CD4-positive, alpha-beta T cell treated with Interleukin-15 for 1 hour (primary cell): Measurements from ENCODE around the gene SEMA4D.

ENCODE experiments used
- DNase-seq: peaks from one replicate; pipeline ENCODE4 v3.0.0-alpha.2; 2020

Gene SEMA4D

DNA sequence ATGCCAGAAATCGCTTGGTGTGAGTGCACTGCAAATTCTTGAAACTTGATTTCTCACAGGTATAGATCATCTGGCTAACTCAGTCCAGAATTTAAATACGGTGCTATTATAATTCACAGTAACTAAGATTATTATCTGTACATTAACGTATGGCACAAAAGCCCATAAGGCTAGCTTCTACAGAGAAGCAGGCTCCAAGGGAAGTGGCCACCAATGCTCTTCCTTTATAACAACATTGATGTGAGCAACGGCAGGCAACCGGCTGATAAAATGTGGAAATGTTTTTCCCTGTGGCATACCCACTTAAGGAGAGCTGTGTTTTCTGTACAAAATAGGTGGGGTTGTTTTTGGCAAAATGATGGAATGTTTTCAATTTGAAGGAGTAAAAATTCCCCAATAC, 35.7 kb downstream of the SEMA4D start:
- DNase-seq: no peak

GRCh38 chr9:89461265-89461664, 36.6 kb downstream of the SEMA4D start:
- DNase-seq: no peak

DNA sequence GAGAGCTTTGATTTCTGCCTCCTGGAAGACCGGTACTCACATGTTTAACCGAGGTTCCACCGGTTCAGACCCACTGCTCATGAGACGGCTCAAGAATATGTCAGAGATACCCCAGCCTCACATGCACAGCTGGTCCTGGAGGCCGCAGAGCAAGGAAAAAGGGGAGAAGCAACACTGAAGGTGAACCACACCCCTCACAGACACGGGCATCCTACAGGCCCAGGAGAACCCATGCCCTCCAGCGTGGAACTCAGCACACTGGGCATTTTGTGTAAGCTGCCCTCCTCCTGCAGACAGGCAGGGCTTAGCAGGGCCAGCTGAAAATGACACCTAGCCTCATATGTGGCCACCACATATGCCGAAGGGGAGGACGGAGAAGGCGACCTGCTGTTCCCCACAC, 37.4 kb downstream of the SEMA4D start:
- DNase-seq: no peak

DNA sequence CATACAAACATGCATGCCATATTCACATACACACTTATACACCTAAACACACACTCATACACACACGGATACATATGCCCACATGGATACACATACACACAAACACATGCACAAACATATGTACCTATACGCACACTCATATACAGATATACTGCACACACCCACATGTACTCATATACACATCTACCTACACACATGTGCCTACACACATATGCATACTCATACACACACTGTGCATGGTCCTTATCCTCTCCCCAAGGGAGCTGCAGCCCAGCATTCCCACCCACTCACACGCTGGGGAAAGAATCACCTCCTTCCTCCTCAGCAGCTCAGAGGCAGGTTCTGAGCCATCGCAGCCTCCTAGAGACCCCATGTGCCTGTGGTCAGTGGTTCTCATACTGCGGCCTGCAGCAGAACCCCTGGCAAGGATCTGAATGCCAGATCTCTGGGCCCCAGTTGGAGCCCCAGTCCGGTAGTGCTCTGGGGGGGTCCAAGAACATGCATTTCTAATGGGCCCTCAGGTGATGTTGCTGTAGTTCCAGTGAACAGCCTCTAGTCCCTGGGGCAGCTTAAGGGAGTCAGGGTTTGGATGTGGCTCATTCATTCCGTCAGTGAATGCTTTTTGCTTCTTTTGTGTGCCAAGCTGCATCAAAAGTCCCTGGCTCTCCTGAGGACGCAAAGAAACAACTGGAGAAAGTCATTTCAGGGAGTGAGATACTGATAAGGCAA, 39.0 kb downstream of the SEMA4D start:
- DNase-seq: no peak

GRCh38 chr9:89457376-89457855, 40.5 kb downstream of the SEMA4D start:
- DNase-seq: no peak

- peak; percentile 40 for DNase-seq
Observed at GRCh38 chr9:89455356-89455824, 42.5 kb downstream of the SEMA4D start.

GRCh38 chr9:89454498-89455355, 43.2 kb downstream of the SEMA4D start:
- DNase-seq: no peak

- no peak for DNase-seq
Observed at GRCh38 chr9:89453452-89453851, 44.5 kb downstream of the SEMA4D start.

DNA sequence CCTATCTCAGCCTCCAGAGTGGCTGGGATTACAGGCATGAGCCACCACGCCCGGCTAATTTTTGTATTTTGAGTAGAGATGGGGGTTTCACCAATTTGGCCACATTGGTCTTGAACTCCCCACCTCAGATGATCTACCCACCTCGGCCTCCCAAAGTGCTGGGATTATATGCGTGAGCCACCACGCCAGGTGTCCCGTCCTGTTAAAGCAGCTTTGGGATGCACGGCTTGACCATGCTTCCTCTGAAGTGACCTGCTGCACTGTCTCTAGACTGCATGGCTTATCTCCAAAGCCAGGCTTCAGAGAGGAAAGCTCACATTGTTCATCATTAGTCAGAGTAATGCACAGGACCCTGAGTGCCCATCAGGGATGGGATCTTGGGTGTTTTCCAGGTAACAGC, 45.4 kb downstream of the SEMA4D start:
- no peak for DNase-seq

GRCh38 chr9:89450213-89450612, 47.7 kb downstream of the SEMA4D start:
- no peak for DNase-seq

DNA sequence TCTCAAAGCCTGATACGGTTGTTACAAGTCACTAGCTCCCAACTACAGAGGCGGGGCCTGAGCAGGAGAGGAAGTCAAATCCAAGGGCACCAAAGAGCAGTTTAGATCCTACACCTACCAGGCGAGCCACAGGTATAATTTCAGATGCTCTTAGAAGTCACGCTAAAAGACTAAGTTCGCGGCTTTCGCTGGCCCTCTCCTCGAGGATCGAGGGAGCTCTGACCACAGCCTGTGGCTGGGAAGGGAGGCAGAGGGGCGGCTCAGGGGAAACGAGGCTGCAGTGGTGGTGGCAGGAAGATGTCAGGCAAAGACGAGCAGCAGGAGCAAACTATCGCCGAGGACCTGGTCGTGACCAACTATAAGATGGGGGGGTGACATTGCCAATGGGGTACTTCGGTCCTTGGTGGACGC, 48.6 kb downstream of the SEMA4D start:
- DNase-seq: no peak

DNA sequence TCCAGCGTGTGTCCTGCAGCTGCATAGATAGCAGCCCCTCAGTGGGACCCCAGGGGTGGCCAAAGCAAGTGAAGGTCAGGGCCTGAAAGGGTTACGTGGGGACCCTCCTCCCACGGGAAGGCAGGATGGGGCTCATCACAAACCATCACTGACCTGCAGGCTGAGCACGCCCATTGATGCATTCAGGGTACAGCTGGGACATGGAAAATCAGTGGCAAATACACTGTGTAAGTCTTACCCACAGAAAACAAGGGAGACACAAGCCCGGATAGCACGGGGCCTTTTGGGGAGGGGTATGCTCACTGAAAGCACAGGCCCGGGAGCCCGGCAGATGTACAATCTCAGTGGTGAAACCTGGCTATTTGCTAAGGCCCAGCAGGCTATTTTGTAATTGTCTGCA, 49.1 kb downstream of the SEMA4D start:
- no peak for DNase-seq

- DNase-seq: no peak
Observed at GRCh38 chr9:89448381-89448780, 49.5 kb downstream of the SEMA4D start.

DNA sequence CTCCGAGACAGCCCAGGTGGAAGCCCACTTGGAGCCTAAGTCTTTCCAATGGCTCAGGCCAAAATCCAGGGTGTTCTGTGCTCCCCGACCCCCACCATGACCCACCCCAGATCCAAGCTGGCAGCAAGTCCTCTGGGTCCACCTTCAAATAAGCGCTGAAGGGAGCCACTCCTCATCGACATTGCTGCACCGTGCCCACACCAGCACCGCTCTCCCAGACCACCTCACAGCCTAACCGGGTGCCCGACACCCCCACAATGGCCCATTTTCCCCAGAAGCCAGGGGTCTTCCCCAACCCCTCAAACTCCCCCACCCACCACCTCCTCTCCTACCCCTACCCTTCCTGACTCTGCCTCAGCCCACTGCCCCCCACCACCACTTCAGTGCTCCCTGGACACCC, 50.5 kb downstream of the SEMA4D start:
- DNase-seq: no peak

DNA sequence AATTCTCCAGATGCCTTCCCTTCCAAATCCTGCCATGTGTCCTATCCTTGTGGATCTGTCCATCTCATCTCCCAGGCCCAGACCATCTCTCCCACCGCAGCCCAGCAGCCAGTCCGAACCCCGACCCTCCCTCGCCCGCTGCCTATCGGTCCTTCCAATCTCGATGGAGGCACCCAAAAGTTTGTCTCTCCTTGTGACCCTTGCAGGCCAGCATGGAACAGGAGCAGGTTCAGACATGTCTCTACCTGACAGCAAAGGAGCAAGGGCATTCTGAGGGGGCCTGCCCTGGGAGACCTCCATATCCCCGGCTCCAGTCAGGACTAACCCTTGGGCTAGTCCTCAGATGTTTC, 51.0 kb downstream of the SEMA4D start:
- no peak for DNase-seq

DNA sequence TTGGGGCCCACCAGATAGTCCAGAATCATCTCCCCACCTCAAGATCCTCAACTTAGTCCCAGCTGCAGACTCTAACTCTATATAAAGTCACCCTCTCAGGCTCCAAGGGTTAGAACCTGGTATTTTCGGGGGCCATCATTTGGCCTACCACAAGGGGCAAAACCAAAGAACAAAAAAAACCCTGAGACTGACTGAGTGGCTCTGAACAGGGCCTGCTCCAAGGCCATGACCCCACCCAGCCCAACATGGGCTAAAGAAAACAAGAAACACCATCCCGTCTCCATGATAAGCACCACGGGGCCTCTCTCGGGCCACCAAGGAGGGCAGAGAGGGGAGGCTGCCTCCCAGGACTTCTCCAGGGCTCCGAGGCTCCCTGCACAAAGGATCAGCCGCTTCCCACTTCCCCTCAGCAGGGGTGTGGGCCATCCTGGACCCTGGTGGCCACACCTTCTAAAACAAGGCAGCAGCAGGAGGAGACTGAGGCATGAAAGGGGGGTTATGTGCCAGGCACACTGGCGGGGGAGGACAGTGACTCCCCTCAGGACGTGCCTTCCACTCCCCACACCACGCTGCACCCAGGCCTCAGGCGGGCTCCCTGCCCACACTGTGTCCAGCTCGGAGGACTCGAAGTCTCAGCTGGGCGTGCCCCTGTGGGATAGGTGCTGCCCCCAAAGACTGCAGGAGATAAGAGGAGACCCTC, 51.5 kb downstream of the SEMA4D start:
- no peak for DNase-seq

DNA sequence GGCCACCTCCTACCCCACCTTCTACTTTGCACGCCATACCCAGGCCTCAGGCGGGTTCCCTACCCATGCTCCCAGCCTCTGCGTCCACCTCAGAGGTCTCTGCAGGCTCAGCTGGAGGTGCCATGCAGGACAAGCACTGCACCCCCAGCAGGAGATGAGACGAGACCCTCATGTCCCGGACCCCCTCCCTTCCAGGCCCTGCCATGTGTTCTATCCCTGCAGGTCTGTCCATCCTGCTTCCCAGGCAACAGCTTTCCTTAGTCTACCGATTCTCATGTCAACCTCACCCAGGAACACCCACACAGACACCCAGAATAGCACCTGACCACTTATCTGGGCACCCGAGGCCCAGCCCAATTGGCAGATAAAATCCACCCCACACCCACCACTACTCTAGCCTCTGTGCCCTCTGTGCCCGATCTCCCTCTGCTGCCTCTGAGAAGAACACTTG, 52.1 kb downstream of the SEMA4D start:
- DNase-seq: no peak

DNA sequence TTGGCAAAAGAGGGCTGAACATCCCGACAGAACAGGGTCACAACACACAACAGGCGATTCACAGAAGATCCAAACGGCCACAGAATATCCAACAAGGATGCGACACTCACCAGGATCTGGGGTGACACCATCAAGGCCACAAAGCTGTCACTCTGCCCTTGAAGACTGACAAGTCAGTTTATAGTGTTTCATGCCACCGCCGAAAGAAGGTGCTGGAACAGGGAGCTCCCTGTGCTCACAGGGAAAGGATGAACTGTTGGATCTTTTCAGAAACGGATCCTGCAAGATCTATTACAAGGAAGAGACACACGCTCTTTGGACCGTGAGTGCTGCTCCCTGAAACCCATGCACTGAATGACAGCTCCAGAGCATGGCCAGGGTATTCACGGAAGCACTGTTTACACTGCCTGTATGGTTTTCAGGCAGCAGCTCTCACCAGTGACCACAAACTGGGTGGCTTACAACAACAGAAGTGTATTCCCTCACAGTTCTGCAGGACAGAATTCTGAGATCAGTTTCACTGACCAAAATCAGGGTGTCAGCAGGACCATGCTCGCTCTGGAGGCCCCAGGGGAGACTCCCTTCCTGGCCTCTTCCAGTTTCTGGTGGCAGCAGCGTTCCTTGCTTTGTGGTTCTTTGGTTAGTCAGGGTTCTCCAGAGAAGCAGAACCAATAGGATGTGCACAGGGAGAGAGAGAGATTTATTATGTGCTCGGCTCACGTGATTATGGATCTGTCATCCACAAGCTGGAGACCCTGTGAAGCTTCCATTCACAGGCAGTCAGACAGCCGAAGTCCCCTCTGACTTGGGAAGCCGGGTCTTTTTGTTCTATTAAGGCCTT, 52.8 kb downstream of the SEMA4D start:
- no peak for DNase-seq

GRCh38 chr9:89444274-89444673, 53.6 kb downstream of the SEMA4D start:
- DNase-seq: peak; percentile 61

- peak; percentile 41 for DNase-seq
Observed at GRCh38 chr9:89442981-89443814, 54.7 kb downstream of the SEMA4D start.

- DNase-seq: no peak
Observed at GRCh38 chr9:89442501-89442978, 55.4 kb downstream of the SEMA4D start.
